ENCODE results near the gene CAMK2D. TPM values are rescaled to one million over a fixed set of nuclear protein-coding genes. Genes with fewer than 3 reads are reported as not detected.

The CAMK2D gene
- total and polyA plus RNA-seq, 2 experiments from 2014 or later, result 4.9 to 14.6 TPM

DNA sequence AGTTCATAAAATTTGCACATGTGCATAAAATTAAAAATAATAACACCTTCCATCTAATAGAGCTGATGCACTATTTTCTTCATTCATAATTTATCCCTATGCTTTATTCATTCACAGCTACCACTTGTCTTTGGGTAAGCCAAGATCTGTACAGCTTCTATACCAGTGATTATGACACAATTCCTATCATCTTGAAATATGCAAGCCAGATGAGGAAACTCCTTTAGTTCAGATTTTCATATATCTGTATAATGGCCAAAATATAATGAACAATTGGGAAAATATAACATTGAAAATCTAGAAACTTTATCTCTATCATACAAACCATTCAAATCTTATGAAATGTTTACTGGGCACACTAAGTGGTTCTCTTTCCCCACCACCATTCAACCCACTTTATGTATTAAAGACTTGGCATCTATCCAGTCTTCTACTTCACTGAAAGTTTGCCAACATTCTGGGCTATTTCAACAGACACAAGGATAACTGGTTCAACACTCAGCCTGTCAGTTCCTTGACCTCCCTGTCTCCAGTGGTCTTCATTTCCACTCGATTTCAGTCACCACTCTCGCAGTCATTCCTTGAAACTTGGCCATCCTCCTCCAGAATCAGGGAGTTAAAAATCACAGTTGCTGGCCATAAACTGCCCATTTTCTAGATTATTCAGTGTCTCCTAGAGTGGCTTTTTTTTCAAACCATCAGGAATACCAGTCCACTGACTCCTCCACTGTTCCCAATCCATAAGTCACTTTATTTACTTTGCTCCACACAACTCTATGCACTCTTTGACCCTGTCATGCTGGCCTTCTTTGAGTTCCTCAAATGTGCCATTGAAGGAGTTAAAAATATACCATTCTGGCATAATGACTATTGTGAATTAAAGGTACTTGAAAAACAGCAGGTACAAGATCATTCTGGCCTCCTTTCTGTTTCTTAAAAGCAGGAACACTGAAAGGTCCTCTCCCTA is 85.5 kb downstream of the CAMK2D start (continued):
- no peak for TF ChIP-seq ZNF462 (CRISPR knock-in tag; IDR thresholded peaks at IDR 0.05)
- TF ChIP-seq CREB1 (CRISPR knock-in tag; IDR thresholded peaks at IDR 0.05; ENCODE audit: low read depth), result no peak
- TF ChIP-seq REST (IDR thresholded peaks at IDR 0.05; ENCODE audit: unreplicated experiment), result no peak
- TF ChIP-seq POLR2AphosphoS5 (IDR thresholded peaks at IDR 0.05; ENCODE audit: low read depth), result no peak
